HepG2 (cell line): ENCODE results near the gene DNM3. TPM values are rescaled to one million over a fixed set of nuclear protein-coding genes. Genes with fewer than 3 reads are reported as not detected.

Source experiments
- BATF2 ChIP-seq: sonication (generic); formaldehyde crosslinking; IDR thresholded peaks from 2 replicates; pipeline ENCODE4 v1.8.0; 2022; ENCODE audit warnings: mild to moderate bottlenecking, missing genetic modification reagents, moderate library complexity
- CCDC6 ChIP-seq: sonication (generic); formaldehyde crosslinking; IDR thresholded peaks from 2 replicates; pipeline ENCODE4 v1.8.1; 2022; ENCODE audit warnings: mild to moderate bottlenecking, missing genetic modification reagents, moderate library complexity
- CREBL2 ChIP-seq: sonication (generic); formaldehyde crosslinking; IDR thresholded peaks from 2 replicates; pipeline ENCODE4 v1.8.1; 2023; ENCODE audit warnings: missing genetic modification reagents, mild to moderate bottlenecking, borderline replicate concordance
- FOXC1 ChIP-seq: sonication (generic); formaldehyde crosslinking; IDR thresholded peaks from 2 replicates; pipeline ENCODE4 v1.8.0; 2022; ENCODE audit warnings: mild to moderate bottlenecking, missing genetic modification reagents, borderline replicate concordance
- GPN1 ChIP-seq: sonication (generic); formaldehyde crosslinking; IDR thresholded peaks from 2 replicates; pipeline ENCODE4 v1.5.1; 2020; ENCODE audit warnings: missing genetic modification reagents, borderline replicate concordance
- HDAC2 ChIP-seq: sonication (generic); formaldehyde crosslinking; IDR thresholded peaks from 2 replicates; pipeline ENCODE4 v1.4.0; 2020; ENCODE audit warnings: missing genetic modification reagents
- KDM1A ChIP-seq: IDR thresholded peaks from 2 replicates; pipeline ENCODE4 v1.6.1; 2016; ENCODE audit warnings: missing compliant biosample characterization
- KMT2A ChIP-seq: sonication (generic); formaldehyde crosslinking; IDR thresholded peaks from 2 replicates; pipeline ENCODE4 v1.4.0; 2020; ENCODE audit warnings: missing genetic modification reagents
- MXI1 ChIP-seq: IDR thresholded peaks from 3 replicates; pipeline ENCODE4 v1.6.1; 2012; ENCODE audit warnings: low read depth, low read length, inconsistent platforms, borderline replicate concordance
- NFE2 ChIP-seq: sonication (generic); formaldehyde crosslinking; IDR thresholded peaks from 2 replicates; pipeline ENCODE4 v1.4.0; 2020; ENCODE audit warnings: missing genetic modification reagents
- PBX3 ChIP-seq: sonication (generic); formaldehyde crosslinking; IDR thresholded peaks from 2 replicates; pipeline ENCODE4 v1.8.1; 2023; ENCODE audit warnings: missing genetic modification reagents, inconsistent platforms, borderline replicate concordance
- PHB2 ChIP-seq: fragments of 450-650 bp; IDR thresholded peaks from 2 replicates; pipeline ENCODE4 v1.6.1; 2018; ENCODE audit not compliant: partially characterized antibody
- TAF15 ChIP-seq: fragments of 200-400 bp; formaldehyde crosslinking; IDR thresholded peaks from one replicate; pipeline ENCODE4 v1.6.1; 2018; ENCODE audit warnings: mild to moderate bottlenecking, low read depth, low read length; ENCODE audit not compliant: poor library complexity, severe bottlenecking
- TP53 ChIP-seq: sonication (generic); formaldehyde crosslinking; conservative IDR thresholded peaks from 2 replicates; pipeline ENCODE4 v1.4.0; 2020; ENCODE audit warnings: missing genetic modification reagents
- ZC3H13 ChIP-seq: sonication (generic); formaldehyde crosslinking; IDR thresholded peaks from 2 replicates; pipeline ENCODE4 v1.8.1; 2023; ENCODE audit warnings: mild to moderate bottlenecking, missing genetic modification reagents, moderate library complexity
- ZFP1 ChIP-seq: IDR thresholded peaks from 2 replicates; pipeline ENCODE4 v1.6.1; 2016
- ZNF142 ChIP-seq: sonication (generic); formaldehyde crosslinking; IDR thresholded peaks from 2 replicates; pipeline ENCODE4 v1.4.0; 2020; ENCODE audit warnings: missing genetic modification reagents
- ZNF20 ChIP-seq: sonication (generic); formaldehyde crosslinking; IDR thresholded peaks from 2 replicates; pipeline ENCODE4 v1.4.0; 2020; ENCODE audit warnings: mild to moderate bottlenecking, moderate library complexity, missing genetic modification reagents
- ZNF207 ChIP-seq: fragments of 450-650 bp; IDR thresholded peaks from 2 replicates; pipeline ENCODE4 v1.6.1; 2016; ENCODE audit warnings: antibody characterized with exemption, borderline replicate concordance
- ZNF256 ChIP-seq: sonication (generic); formaldehyde crosslinking; conservative IDR thresholded peaks from 2 replicates; pipeline ENCODE4 v1.4.0; 2020; ENCODE audit warnings: missing genetic modification reagents
- ZNF431 ChIP-seq: sonication (generic); formaldehyde crosslinking; IDR thresholded peaks from 2 replicates; pipeline ENCODE4 v1.9.0; 2022; ENCODE audit warnings: missing genetic modification reagents, low read depth, mild to moderate bottlenecking, borderline replicate concordance
- ZSCAN31 ChIP-seq: sonication (generic); formaldehyde crosslinking; IDR thresholded peaks from 2 replicates; pipeline ENCODE4 v1.5.0; 2020; ENCODE audit warnings: low read depth, mild to moderate bottlenecking, missing genetic modification reagents
- polyA plus RNA-seq, 8 experiments: library from polyadenylated mRNA; depleted of rRNA in 3 of 8; stranded (reverse) in 7 of 8; unstranded in 1 of 8; fragments of >200 nt; fragmentation: Illumina TruSeq in 4 of 8; extraction: Trizol in 4 of 8; gene quantifications; 2 replicates each; pipeline versions ENCODE4 v1.2.1 to v1.2.3, GENCODE V29; 2011 to 2016; ENCODE audit warnings: low read depth in 4 of 8, missing spikeins in 1 of 8, mixed read lengths in 1 of 8; ENCODE audit not compliant: insufficient read depth in 1 of 8
- total RNA-seq, 5 experiments: library from RNA; depleted of rRNA; stranded (reverse); fragments of >200 nt; fragmentation: Illumina TruSeq; extraction: Trizol; gene quantifications; 2 replicates each; pipeline ENCODE4 v1.2.3, GENCODE V29; 2016; ENCODE audit warnings: low read depth in 1 of 5
- TF ChIP-seq, protein P1 (sequence below): IDR thresholded peaks from 2 replicates; pipeline ENCODE4 v1.6.1; 2012; ENCODE audit warnings: inconsistent platforms

Gene DNM3
- total and polyA plus RNA-seq, 2 of the 13 experiments (the other 11 are each of a cell fraction or from before 2014, with no cell fraction given): 0.05 TPM; not detected in 1

GRCh38 chr1:172443666-172444453 lies 602.6 kb downstream of the DNM3 start, which contains the start of gene PIGC (continued):
- TF ChIP-seq TP53 (CRISPR knock-in tag): no peak; the same call in 1 of the 2 replicates
- TF ChIP-seq ZNF256 (CRISPR knock-in tag): no peak
- no peak for TF ChIP-seq KDM1A (CRISPR knock-in tag)
- no peak for TF ChIP-seq ZNF142 (CRISPR knock-in tag)
- 0 out of 2 replicates have a peak, but pooled peaks have one; percentile 41 for TF ChIP-seq ZC3H13 (CRISPR knock-in tag)
- TF ChIP-seq CREBL2 (CRISPR knock-in tag): no peak
- TF ChIP-seq TAF15: no peak
- TF ChIP-seq ZSCAN31 (CRISPR knock-in tag): peak; percentile 83; the same call in 1 of the 2 replicates
- no peak for TF ChIP-seq ZNF20 (CRISPR knock-in tag)
- TF ChIP-seq, protein P1, sequence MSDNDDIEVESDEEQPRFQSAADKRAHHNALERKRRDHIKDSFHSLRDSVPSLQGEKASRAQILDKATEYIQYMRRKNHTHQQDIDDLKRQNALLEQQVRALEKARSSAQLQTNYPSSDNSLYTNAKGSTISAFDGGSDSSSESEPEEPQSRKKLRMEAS: peak; percentile 72
- TF ChIP-seq MXI1: no peak; the same call in 2 of the 3 replicates
- peak; percentile 67; the same call in 1 of the 2 replicates for TF ChIP-seq FOXC1 (CRISPR knock-in tag)
- TF ChIP-seq HDAC2 (CRISPR knock-in tag): peak; percentile 78
- TF ChIP-seq ZNF431: 0 out of 2 replicates have a peak, but pooled peaks have one; percentile 28
- no peak for TF ChIP-seq PBX3 (CRISPR knock-in tag)
- TF ChIP-seq CCDC6: no peak
- TF ChIP-seq KMT2A: peak; percentile 90
- no peak for TF ChIP-seq PHB2
- 0 out of 2 replicates have a peak, but pooled peaks have one; percentile 24 for TF ChIP-seq ZFP1 (CRISPR knock-in tag)
- no peak for TF ChIP-seq BATF2 (CRISPR knock-in tag)
- TF ChIP-seq ZNF207: no peak
- no peak for TF ChIP-seq GPN1 (CRISPR knock-in tag)
- no peak for TF ChIP-seq NFE2 (CRISPR knock-in tag)
